ENCODE results near the gene SELENOW.

SELENOW gene

GRCh38 chr19:47826800-47827199 lies 48.3 kb downstream of the SELENOW start:
- no peak for DNase-seq

DNA sequence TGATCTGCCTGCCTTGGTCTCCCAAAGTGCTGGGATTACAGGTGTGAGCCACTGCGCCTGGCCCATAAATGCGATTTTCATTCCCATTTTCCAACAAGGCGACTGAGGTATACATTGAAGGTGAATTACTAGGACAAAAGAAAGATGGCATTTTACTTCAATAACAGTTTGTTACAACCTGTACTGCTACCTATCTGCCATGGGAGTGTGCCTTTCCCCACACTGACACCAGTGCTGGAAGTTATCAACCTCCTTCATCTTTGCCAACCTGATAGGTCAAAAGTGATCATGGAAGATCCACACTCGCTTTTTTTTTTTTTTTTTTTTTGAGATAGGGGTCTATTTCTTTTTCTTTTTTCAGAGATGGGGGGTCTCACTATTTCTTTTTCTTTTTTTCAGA lies 54.2 kb downstream of the SELENOW start:
- no peak for DNase-seq
